Keratinocyte (primary cell): ENCODE results near the gene DPM2. TPM values are rescaled to one million over a fixed set of nuclear protein-coding genes. Genes with fewer than 3 reads are reported as not detected.

ENCODE experiments used
- DNase-seq: peaks from one replicate; pipeline ENCODE4 v3.0.0-alpha.2; 2011; ENCODE audit warnings: low read depth, missing footprints, low spot score
- FAIRE-seq: peaks from 2 replicates; lab custom pipeline; 2011; peaks lifted over from hg19 to GRCh38; lab: Jason Lieb, UNC
- H2AFZ ChIP-seq: 2 replicates; pipeline ENCODE4 v1.6.0; 2012; ENCODE audit warnings: low read length, control low read depth, inconsistent platforms; ENCODE audit not compliant: control insufficient read depth
- H3K27ac ChIP-seq: 2 replicates; pipeline ENCODE4 v1.5.1; 2011; ENCODE audit warnings: low read length; ENCODE audit not compliant: control insufficient read depth, insufficient read depth
- H3K27me3 ChIP-seq: 3 replicates; pipeline ENCODE4 v1.6.0; 2011; ENCODE audit warnings: low read length; ENCODE audit not compliant: control insufficient read depth, insufficient read depth; ENCODE audit errors: extremely low read depth
- H3K36me3 ChIP-seq, 2 experiments: 2 replicates in 1 of 2; 3 replicates in 1 of 2; pipeline ENCODE4 v1.5.1; 2011; ENCODE audit warnings: low read length in 2 of 2, mild to moderate bottlenecking in 1 of 2; ENCODE audit not compliant: control insufficient read depth in 2 of 2, insufficient read depth in 2 of 2; ENCODE audit errors: extremely low read depth in 1 of 2
- H3K4me1 ChIP-seq: 3 replicates; pipeline ENCODE4 v1.5.1; 2011; ENCODE audit warnings: low read length; ENCODE audit not compliant: control insufficient read depth, insufficient read depth; ENCODE audit errors: extremely low read depth
- H3K4me2 ChIP-seq: 3 replicates; pipeline ENCODE4 v1.6.0; 2011; ENCODE audit warnings: low read depth, low read length; ENCODE audit not compliant: control insufficient read depth, insufficient read depth; ENCODE audit errors: extremely low read depth
- H3K4me3 ChIP-seq, 3 experiments: fragments of 200-600 bp in 1 of 3; sonication (generic) in 1 of 3; 2 replicates in 2 of 3; 3 replicates in 1 of 3; pipeline ENCODE4 v1.5.1; 2011 to 2016; ENCODE audit warnings: low read length in 3 of 3, mild to moderate bottlenecking in 3 of 3, control low read depth in 2 of 3, inconsistent platforms in 1 of 3, low read depth in 1 of 3, mixed read lengths in 1 of 3, mixed run types in 1 of 3, moderate library complexity in 1 of 3; ENCODE audit not compliant: control insufficient read depth in 2 of 3, insufficient read depth in 2 of 3; ENCODE audit errors: extremely low read depth in 1 of 3
- H3K79me2 ChIP-seq: 2 replicates; pipeline ENCODE4 v1.6.0; 2012; ENCODE audit warnings: low read length; ENCODE audit not compliant: control insufficient read depth, insufficient read depth
- H3K9ac ChIP-seq: 3 replicates; pipeline ENCODE4 v1.6.0; 2011; ENCODE audit warnings: low read length; ENCODE audit not compliant: control insufficient read depth, insufficient read depth; ENCODE audit errors: extremely low read depth
- H3K9me1 ChIP-seq: 3 replicates; pipeline ENCODE4 v1.6.0; 2011; ENCODE audit warnings: low read length; ENCODE audit not compliant: control insufficient read depth, insufficient read depth; ENCODE audit errors: extremely low read depth
- H3K9me3 ChIP-seq: 2 replicates; pipeline ENCODE4 v1.5.1; 2012; ENCODE audit warnings: low read depth, low read length; ENCODE audit not compliant: control insufficient read depth
- H4K20me1 ChIP-seq: 3 replicates; pipeline ENCODE4 v1.6.0; 2011; ENCODE audit warnings: low read length; ENCODE audit not compliant: control insufficient read depth, insufficient read depth; ENCODE audit errors: extremely low read depth
- CTCF ChIP-seq, 3 experiments: IDR thresholded peaks in 1 of 3; conservative IDR thresholded peaks in 1 of 3; optimal IDR thresholded peaks in 1 of 3; 2 replicates in 2 of 3; 3 replicates in 1 of 3; pipeline versions ENCODE3 to v1.5.1; 2011; ENCODE audit warnings: low read length in 3 of 3, mild to moderate bottlenecking in 3 of 3, moderate library complexity in 2 of 3, control low read depth in 1 of 3, inconsistent platforms in 1 of 3; ENCODE audit not compliant: insufficient read depth in 2 of 3; ENCODE audit errors: extremely low read depth in 1 of 3
- EZH2 ChIP-seq: IDR thresholded peaks from one replicate; pipeline ENCODE4 v1.6.1; 2012; ENCODE audit warnings: inconsistent platforms, mild to moderate bottlenecking, low read length, moderate library complexity
- dilution Hi-C: fragments of 300-500 bp; cut with MboI; formaldehyde crosslinking; loops from one replicate; pipeline ENCODE4 v1.7.0; 2020; ENCODE audit warnings: low sequenced_read_pairs; ENCODE audit not compliant: extremely low pct_ligation_motif_present
- polyA plus RNA-seq, 5 experiments: library from polyadenylated mRNA; depleted of rRNA in 3 of 5; stranded (reverse) in 3 of 5; stranded (forward) in 1 of 5; unstranded in 1 of 5; fragments of >200 nt; gene quantifications; 1 replicate in 1 of 5; 2 replicates in 3 of 5; 3 replicates in 1 of 5; pipeline versions ENCODE4 v1.2.1 to v1.2.3, GENCODE V29; 2011 to 2012; ENCODE audit warnings: missing spikeins in 2 of 5, low read depth in 1 of 5, low replicate concordance in 1 of 5

The DPM2 gene
- polyA plus RNA-seq, 1 donor (not counting 4 experiments of a cell fraction or from before 2014, with no cell fraction given), result 31.1 TPM

GRCh38 chr9:127945942-127946341 lies 8.3 kb upstream of the DPM2 start:
- Histone ChIP-seq H3K27me3 (no peaks in the 10 kb centered on the region), H3K9me3 (no peaks in the 10 kb centered on the region), H3K4me2 (no peak overlapping the region), H3K4me1 (no peaks in the 10 kb centered on the region), H2AFZ (no peak overlapping the region), H3K79me2 (no peaks in the 10 kb centered on the region), H3K36me3 (peaks cover 5 to 8% of the 10 kb centered on the region in 2 experiments), H4K20me1 (peaks cover 9% of the 10 kb centered on the region), H3K4me3 (no peak overlapping the region), H3K9ac (no peak overlapping the region), H3K9me1 (no peaks in the 10 kb centered on the region), H3K27ac (no peak overlapping the region)
- TF ChIP-seq EZH2, result no peak
- TF ChIP-seq CTCF (optimal IDR thresholded peaks at IDR 0.05 in 1 of 3, IDR thresholded peaks at IDR 0.05 in 1 of 3, conservative IDR thresholded peaks at IDR 0.05 in 1 of 3; ENCODE audit: extremely low read depth in 1 of 3, insufficient read depth in 2 of 3, low read length in 3 of 3), result no peak
- dilution Hi-C loops, result loop anchor here (25.0 kb wide), 1 partner anchor 116 kb away; the partner anchor contains the start of genes NAIF1 and SLC25A25
- no peak for DNase-seq
- FAIRE-seq, result no peak

GRCh38 chr9:127945338-127945737 lies 7.7 kb upstream of the DPM2 start:
- Histone ChIP-seq H3K4me2 (no peak overlapping the region), H3K9me3 (no peaks in the 10 kb centered on the region), H3K27me3 (no peaks in the 10 kb centered on the region), H3K9me1 (no peaks in the 10 kb centered on the region), H3K79me2 (no peaks in the 10 kb centered on the region), H3K27ac (no peak overlapping the region), H3K9ac (no peak overlapping the region), H3K36me3 (peaks cover 5 to 8% of the 10 kb centered on the region in 2 experiments), H3K4me3 (no peak overlapping the region), H4K20me1 (peaks cover 9% of the 10 kb centered on the region), H2AFZ (no peak overlapping the region), H3K4me1 (no peaks in the 10 kb centered on the region)
- FAIRE-seq (no peak), DNase-seq (no peak)
- dilution Hi-C loops, result loop anchor here (25.0 kb wide), 1 partner anchor 117 kb away; the partner anchor contains the start of genes NAIF1 and SLC25A25
- no peak for TF ChIP-seq EZH2
- no peak for TF ChIP-seq CTCF (optimal IDR thresholded peaks at IDR 0.05 in 1 of 3, IDR thresholded peaks at IDR 0.05 in 1 of 3, conservative IDR thresholded peaks at IDR 0.05 in 1 of 3; ENCODE audit: extremely low read depth in 1 of 3, insufficient read depth in 2 of 3, low read length in 3 of 3)
